HG03280 (cell line): Measurements from ENCODE around the gene WDR47.
"Not testable (repeated sequence)": the region's sequence is repeated elsewhere in the genome, so short reads cannot be mapped to it uniquely, and the experiment has no call there.

Source experiments
- ATAC-seq: cut with Tn5 transposase; IDR thresholded peaks from one replicate; pipeline ENCODE4 v1.9.1; 2021; ENCODE audit warnings: mild to moderate bottlenecking, moderate library complexity; ENCODE audit not compliant: unreplicated experiment

WDR47 gene

DNA sequence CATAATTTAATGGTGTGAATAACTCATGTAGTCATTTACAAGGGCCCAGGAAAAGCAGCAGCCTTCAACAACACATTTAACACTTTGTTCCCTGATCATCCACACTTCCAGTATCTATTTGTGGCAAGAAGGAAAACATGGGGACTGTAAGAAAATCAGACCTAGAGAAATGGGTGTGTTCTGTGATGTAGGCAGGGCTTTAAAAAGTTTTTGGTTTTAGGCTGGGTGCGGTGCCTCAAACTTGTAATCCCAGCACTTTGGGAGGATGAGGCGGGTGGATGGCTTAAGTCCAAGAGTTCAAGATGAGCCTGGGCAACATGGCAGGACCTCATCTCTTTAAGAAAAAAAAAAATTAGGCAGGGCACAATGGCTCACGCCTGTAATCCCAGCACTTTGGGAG is 14.2 kb upstream of the WDR47 start:
- no peak for ATAC-seq

DNA sequence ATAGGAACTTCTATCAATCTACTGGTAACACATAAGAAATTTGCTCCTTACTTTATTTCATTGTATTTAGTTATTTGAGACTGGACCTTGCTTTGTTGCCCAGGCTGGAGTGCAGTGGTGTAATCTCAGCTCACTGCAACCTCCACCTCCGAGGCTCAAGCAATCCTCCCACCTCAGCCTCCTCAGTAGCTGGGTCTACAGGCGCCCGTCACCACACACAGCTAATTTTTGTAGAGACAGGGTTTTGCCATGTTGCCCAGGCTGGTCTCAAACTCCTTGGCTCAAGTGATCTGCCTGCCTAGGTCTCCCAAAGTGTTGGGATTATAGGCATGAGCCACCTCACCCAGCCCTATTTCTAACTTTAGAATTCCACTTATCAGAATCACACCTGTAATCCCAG is 10.2 kb upstream of the WDR47 start:
- not testable (repeated sequence) for ATAC-seq

DNA sequence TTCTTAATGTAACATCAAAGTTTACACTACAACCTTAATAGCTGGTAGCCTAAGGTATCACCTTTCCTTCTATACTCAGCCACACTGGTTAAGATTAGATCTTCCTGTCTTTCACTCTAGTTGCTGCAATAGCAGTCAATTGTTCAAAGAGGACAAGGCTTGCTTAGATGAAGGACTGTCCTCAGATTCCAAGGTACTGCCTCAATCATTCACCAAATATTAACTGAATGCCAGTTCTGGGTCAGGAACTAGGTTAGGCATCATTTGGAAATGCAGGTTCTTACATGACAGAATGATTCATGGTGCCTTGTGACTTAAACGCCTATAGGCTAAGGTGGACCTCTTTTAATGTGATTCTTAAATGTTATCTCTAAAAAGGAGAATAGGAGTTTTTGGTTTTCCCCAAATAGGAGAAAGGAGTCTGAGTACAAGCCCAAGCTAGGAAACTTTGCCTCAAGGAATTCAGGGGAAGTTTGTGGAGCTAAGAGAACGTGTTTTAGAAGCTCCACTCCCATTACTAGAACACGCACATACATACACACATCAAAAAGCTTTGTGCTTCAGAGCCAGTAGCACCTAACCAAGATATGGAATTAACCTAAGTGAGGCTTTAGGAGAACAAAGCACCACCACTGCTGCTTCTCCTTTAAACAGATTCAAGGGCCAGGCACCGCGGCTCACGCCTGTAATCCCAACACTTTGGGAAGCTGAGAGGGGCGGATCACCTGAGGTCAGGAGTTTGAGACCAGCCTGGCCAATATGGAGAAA is 8.5 kb upstream of the WDR47 start:
- no peak for ATAC-seq

DNA sequence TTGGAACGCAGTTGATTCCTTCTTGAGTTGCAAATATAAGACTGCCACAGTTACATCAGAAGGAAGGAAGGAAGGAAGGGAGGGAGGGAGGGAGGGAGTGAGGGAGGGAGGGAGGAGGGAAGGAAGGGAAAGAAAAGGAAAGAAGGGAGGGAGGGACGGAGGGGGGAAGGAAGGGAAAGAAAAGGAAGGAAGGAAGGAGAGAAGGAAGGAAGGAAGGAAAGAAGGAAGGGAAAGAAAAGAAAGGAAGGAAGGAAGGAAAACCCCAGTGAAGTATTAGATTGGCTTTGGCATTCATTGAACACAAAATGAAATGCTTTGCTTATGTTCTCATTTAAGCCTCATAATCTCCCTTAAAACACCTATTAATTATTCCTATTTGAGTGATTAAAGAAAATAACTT is 6.4 kb upstream of the WDR47 start:
- ATAC-seq, result no peak

DNA sequence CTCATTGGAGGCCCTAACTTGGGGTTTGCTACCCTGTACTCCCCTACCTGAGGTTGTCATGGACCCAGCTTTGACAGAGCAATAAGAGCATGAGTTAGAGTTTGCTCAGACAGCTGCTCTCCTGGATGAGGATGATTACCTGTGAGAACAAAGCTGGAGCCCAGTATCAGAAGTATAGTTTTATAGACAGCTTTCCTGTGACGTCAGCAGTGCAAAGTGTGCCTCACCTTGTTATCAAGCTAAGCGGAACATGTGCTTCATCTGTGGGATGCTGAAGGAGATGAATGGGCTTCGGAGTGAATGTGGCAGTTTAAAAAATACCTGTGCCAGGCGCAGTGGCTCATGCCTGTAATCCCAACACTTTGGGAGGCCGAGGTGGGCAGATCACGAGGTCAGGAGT is 5.4 kb upstream of the WDR47 start:
- no peak for ATAC-seq

DNA sequence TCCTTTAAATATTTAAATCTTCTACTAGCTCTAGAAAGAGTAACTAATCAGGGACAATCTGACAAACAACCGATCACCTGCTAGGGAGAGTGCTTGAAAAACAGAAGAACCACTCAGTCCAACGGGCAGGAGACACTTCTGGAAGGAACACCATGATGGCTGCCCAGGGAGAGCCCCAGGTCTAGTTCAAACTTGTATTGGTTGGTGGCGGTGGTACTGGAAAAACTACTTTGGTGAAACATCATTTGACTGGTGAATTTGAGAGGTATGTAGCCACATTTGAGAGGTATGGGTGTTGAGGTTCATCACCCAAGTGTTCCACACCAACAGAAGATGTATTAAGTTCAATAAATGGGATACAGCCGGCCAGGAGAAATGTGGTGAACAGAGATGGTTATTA is 4.8 kb upstream of the WDR47 start:
- no peak for ATAC-seq

DNA sequence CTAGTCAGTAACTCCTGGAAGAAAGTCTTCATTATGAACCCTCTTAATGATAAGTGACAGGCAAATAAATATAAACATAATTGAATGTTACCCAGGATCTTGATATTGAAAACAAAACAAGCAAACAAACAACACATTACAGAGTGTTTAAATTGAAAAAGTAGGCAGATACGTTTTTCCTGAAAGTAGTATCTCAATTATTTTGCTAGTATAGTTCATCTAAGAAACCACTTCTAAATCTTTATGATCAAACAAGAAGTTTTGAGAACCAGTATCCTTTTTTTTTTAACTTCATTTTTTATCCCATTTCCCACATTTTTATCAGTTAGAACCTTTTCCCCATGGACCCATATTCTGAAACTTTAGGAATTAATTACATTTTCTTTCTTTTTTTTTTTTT is 3.7 kb upstream of the WDR47 start:
- no peak for ATAC-seq

DNA sequence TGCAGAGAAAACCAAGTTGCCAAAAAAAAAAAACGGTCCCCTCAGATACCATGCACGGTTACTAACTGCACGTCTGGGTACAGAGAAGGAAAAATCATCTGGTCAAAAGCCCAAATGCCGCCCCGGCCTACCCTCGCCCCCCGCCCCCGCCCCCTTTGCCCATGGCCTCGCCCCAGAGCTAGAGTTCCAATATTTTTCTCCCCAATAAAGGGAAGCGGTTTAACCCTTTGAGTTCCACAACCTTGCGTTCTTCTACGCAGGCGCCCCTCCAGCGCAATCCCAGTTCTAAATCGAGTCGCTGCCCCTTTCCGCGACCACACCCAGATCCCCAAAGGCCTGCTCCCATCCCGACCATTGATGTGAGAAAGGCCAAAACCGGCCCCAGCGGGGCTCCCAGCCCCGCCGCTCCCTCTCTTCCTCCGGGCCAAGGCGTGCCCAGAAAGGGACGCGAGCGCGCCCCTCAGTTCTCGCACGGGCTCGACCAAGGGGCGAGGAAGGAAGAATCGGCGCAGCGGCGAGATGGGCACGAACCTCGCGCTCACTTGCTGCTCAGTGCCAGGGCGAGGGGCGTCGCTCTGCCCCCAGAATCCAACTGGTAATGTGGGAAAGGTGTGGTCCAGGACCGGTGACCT is 797 bp downstream of the WDR47 start:
- ATAC-seq, result peak; percentile 27

DNA sequence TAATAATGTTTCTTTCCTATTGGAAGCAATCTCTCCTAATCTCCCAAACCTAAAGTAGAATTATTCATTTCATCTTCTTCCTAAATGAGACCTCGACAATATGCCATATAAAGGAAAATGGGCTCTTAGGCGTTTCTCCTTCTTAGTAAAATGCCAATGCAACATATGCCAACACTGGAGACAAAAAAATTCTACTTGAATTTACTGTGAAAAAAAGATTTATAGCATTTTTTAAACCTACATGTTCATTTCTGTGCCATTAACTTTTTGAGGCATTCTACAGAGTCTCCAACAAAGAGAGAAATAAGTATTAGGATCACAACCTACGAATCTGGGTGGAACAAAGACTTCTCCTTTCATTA is 1.3 kb downstream of the WDR47 start:
- ATAC-seq, result no peak

DNA sequence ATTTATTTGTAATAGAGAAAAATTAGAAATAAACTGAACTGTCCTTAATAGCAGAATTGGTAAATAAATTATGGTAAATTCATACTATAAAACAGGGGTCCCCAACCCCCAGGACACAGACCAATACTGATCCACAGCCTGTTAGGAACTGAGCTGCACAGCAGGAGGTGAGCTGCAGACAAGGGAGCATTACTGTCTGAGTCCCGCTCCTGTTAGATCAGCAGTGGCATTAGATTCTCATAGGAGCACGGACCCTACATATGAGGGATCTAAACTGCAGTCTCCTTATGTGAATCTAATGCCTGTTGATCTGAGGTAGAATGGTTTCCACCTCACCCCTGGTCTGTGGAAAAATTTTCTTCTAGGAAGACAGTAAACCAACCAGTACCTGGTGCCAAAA is 7.5 kb downstream of the WDR47 start:
- no peak for ATAC-seq

DNA sequence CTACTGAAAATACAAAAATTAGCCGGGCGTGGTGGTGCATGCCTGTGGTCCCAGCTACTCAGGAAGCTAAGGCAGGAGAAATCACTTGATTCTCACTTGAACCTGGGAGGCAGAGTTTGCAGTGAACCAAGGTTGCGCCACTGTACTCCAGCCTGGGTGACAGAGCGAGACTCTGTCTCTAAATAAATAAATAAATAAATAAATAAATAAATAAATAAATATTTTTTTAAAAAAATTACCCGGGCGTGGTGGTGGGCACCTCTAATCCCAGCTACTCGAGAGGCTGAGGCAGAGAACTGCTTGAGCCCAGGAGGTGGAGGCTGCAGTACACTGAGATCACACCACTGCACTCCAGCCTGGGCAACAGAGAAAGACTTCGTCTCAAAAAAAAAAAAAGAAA is 12.4 kb downstream of the WDR47 start:
- ATAC-seq, result not testable (repeated sequence)

DNA sequence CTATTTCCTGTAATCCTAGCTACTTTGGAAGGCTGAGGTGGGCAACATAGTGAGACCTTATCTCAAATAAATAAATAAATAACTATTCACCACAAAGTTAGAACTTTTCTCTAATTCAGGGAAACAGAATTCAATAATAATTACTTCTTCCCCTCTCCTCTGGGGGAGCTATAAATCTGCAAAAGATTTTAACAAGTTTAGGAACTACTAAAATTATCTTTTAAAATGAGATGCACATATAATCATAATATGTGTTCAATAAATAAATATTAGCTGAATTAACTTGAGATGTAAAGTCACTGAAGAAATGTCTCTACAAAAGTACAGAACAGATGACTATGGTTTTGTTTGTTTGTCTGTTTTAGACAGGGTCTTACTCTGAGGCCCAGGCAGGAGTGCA is 14.1 kb downstream of the WDR47 start:
- ATAC-seq, result no peak

DNA sequence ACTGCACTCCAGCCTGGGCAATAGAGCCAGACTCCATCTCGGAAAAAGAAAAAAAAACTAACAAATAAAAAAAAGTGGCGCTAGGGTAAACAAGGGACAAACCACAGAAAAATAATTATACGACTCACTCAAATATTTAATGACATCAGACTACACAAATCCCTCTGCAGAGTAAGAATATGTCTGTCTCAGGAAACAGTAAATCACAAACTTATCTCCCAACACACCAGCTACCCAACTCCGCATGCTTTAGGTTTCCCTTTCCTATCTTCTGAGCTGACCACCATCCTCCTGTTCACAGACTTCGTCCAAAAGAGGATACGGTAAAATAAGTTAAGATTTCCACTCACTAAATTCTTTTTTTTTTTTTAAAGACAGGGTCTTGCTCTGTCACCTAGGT is 16.2 kb downstream of the WDR47 start:
- no peak for ATAC-seq

DNA sequence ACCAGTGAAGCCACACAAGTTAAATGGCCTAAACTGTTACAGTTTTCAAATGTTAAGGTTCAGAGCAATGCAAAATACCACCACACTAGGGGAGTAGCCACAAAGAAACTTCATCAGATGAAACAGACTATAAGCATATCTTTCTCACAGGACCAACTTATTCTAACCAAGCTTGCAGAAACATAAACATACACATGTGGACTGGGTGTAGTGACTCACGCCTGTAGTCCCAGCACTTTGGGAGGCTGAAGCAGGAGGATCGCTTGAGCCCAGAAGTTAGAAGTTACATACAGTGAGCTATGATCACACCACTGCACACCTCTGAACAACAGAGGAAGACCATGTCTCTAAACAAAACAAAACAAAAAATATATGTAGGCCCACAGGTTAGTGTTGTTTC is 17.3 kb downstream of the WDR47 start:
- no peak for ATAC-seq

DNA sequence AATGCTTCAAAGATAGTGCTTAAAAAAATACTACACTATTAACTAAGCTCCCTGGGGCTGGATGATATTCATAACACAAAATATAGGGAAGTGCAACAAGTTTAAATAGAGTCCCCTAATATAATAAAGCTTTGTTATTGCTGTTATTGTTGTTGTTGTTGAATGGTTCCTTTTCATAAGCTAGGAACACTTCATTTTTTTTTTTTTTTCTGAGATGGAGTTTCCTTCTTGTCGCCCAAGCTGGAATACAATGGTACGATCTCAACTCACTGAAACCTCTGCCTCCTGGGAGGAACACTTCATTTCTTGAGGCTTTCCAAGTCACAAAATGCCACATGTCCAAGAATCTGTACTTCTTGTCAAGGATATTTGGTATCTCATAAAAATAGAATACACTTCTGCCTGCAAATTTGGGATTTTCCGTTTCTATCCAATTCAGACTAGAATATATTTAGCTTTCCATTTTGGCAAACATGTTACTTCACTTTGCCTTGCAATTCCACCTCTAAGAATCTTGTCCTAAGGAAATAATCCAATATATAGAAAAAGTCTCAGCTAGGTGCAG is 21.1 kb downstream of the WDR47 start:
- ATAC-seq, result no peak

DNA sequence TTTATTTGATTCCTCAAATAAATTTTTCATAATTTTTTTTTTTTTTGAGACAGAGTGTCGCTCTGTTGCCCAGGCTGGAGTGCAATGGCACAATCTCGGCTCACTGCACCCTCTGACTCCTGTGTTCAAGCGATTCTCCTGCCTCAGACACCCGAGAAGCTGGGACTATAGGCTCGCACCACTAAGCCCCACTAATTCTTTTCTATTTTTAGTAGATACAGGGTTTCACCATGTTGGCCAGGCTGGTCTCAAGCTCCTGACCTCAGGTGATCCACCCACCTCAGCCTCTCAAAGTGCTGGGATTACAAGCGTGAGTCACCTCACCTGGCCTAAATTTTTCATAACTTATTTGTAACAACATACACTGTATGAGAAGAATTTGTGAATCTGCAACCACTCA is 24.2 kb downstream of the WDR47 start:
- ATAC-seq, result not testable (repeated sequence)

DNA sequence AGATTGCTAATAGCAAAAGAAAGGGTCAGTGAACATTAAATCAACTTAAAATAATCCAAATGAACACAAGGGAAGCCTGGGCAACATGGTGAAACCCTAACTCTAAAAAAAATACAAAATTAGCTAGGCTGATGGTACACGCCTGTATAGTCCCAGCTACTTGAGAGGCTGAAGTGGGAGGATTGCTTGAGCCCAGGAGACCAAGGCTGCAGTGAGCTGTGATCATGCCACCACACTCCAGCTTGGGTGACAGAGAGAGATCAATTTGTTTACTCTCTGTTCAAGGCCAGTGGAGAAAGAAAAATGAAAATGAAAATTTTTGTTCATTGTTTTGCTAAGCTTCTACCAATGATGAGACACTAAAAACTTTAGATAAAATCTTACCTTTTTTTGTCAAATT is 24.8 kb downstream of the WDR47 start:
- no peak for ATAC-seq

DNA sequence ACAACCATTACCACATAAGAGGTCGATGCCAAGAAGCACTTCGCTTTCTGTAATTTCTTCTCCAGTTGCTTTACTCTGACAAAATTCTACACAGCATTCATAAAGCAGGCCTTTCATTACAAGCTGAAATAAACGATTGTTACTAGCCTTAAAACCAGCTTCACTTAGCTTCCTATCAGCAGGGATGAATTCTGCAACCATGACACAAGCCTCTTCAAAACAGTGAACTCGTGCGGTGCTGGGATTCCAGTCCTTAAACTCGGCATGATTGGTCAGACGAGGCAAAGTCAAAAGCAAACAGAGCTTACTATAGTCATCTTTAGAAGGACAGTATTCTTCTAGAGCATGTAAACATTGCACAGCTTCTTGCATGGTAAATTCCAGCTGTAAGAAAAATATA is 30.6 kb downstream of the WDR47 start:
- no peak for ATAC-seq

DNA sequence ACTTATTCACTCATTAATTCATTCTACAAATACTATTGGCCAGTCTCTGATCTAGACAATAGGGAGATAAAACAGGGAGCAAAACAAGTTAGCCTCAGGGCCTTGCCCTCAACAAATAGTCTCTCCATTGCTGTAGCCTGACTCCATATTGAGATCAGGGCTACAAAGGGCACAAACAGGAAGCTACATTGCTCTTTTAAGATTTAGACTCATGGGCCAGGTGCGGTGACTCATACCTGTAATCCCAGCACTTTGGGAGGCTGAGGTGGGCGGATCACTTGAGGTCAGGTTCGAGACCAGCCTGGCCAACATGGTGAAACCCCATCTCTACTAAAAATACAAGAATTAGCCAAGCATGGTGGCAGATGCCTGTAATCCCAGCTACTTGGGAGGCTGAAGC is 45.3 kb downstream of the WDR47 start:
- not testable (repeated sequence) for ATAC-seq

DNA sequence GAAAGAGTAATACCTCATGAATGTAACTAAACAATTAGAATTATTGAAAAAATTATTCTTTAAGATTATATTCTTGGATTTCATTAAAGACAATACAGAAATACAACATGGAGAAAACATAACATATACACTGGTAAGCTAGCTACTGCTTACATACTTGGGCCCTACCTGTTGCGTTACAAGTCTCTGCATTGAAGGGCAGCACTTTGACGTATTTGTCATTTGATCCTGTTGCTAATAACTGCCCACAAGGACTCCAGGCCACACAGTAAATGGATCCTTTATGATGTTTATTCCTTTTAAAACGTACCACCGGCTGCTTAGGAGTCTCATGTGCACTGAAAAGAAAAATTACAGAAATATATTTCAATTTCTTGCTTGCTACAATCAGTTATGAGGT is 58.8 kb downstream of the WDR47 start:
- ATAC-seq, result no peak

DNA sequence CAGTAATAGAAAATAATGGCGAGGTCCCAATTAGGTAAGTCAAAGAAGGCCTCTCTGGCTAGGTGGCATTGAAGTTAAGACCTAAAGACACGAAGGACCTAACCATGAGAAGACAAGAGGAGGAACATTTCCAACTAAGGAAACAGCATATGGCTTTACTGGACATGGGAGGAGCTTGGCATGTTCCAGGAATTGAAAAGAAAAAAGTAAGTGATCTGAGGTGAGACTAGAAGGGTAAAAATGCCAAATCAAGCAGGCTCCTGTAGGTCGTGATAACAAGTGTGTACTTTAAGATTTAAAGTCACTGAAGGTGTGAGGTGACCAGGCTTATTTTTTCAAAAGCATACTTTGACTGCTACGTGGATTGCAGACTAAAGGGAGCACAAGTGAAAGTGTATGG is 65.2 kb downstream of the WDR47 start:
- ATAC-seq, result no peak

DNA sequence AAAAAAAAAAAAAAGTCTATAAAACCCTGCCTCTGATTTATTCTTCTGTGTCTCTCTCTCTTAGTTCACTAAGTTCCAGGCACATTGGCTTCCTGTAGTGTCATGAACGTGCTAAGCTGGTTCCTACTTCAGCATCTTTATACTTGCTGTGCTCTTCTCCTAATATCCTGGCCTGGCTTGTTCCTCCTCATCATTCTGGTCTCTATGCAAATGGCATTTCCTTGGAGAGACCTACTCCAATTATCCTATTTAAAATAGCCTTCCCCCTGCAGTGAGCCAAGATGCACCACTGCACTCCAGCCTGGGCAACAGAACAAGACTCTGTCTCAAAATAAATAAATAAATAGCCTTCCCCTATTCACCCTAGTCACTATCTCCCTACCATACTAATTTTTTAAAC is 69.0 kb downstream of the WDR47 start:
- no peak for ATAC-seq

DNA sequence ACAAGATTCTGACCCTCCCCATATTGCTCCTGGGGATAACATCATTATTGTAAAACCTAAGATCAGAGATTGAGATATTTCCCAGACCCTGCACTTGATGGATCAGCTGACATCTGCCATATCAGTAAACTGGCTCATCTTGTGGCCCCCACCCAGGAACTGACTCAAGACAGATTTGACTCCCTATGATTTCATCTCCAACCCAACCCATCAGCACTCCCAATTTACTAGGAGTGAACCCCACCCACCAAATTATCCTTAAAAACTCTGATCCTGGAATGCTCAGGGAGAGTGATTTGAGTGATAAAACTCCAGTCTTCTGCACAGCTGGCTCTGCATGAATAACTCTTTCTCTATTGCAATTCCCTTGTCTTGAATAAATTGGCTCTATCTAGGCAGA is 72.6 kb downstream of the WDR47 start:
- ATAC-seq, result no peak
